ENCODE data around the gene MTAP.

The MTAP gene

GRCh38 chr9:21902136-21902535 lies 99.7 kb downstream of the MTAP start:
- no peak for DNase-seq (ENCODE audit: low read depth)
- no peak for TF ChIP-seq CTCF (IDR thresholded peaks at IDR 0.05; ENCODE audit: low read length, missing control alignments)

GRCh38 chr9:21903380-21903965 lies 101.0 kb downstream of the MTAP start:
- H3K4me3 ChIP-seq (replicated peaks; ENCODE audit: low read depth, low read length) = no peak overlapping the region
- TF ChIP-seq CTCF (IDR thresholded peaks at IDR 0.05; ENCODE audit: low read length, missing control alignments) = no peak
- DNase-seq (ENCODE audit: low read depth) = no peak

More at GRCh38 chr9:21902136-21902535, 99.7 kb downstream of the MTAP start:
- no peak overlapping the region for H3K4me3 ChIP-seq (replicated peaks; ENCODE audit: low read depth, low read length)

GRCh38 chr9:21904371-21904770 lies 101.9 kb downstream of the MTAP start:
- DNase-seq (ENCODE audit: low read depth) = no peak
- no peak for TF ChIP-seq CTCF (IDR thresholded peaks at IDR 0.05; ENCODE audit: low read length, missing control alignments)
- no peak overlapping the region for H3K4me3 ChIP-seq (replicated peaks; ENCODE audit: low read depth, low read length)

GRCh38 chr9:21904776-21905175 lies 102.3 kb downstream of the MTAP start:
- TF ChIP-seq CTCF (IDR thresholded peaks at IDR 0.05; ENCODE audit: low read length, missing control alignments) = no peak

GRCh38 chr9:21906213-21906612 lies 103.8 kb downstream of the MTAP start:
- H3K4me3 ChIP-seq (replicated peaks; ENCODE audit: low read depth, low read length) = no peak overlapping the region
- no peak for TF ChIP-seq CTCF (IDR thresholded peaks at IDR 0.05; ENCODE audit: low read length, missing control alignments)
- no peak for DNase-seq (ENCODE audit: low read depth)

More at GRCh38 chr9:21904776-21905175, 102.3 kb downstream of the MTAP start:
- H3K4me3 ChIP-seq (replicated peaks; ENCODE audit: low read depth, low read length) = no peak overlapping the region
- DNase-seq (ENCODE audit: low read depth) = no peak

GRCh38 chr9:21906881-21907280 lies 104.4 kb downstream of the MTAP start:
- no peak for TF ChIP-seq CTCF (IDR thresholded peaks at IDR 0.05; ENCODE audit: low read length, missing control alignments)

More at GRCh38 chr9:21906881-21907280, 104.4 kb downstream of the MTAP start:
- H3K4me3 ChIP-seq (replicated peaks; ENCODE audit: low read depth, low read length) = no peak overlapping the region
- no peak for DNase-seq (ENCODE audit: low read depth)

Measured in fibroblast of pulmonary artery (primary cell).